Skin of body (tissue), 3 donors: Measurements from ENCODE around the gene ECM2. TPM values are rescaled to one million over a fixed set of nuclear protein-coding genes. Genes with fewer than 3 reads are reported as not detected.

Experiments
- DNase-seq: peaks from one replicate; lab custom pipeline; 2025; lab: John Stamatoyannopoulos, UW
- small RNA-seq: library from RNA; depleted of rRNA; stranded (forward); fragments of <200 nt; gene quantifications from one replicate; pipeline ENCODE3, GENCODE V24; 2014; ENCODE audit warnings: low replicate concordance
- total RNA-seq: library from RNA; depleted of rRNA; stranded (reverse); fragments of >200 nt; gene quantifications from one replicate; pipeline ENCODE4 v1.2.3, GENCODE V29; 2014

The ECM2 gene
- total RNA-seq, 1 donor from 2014 or later, result 77.1 TPM

DNA sequence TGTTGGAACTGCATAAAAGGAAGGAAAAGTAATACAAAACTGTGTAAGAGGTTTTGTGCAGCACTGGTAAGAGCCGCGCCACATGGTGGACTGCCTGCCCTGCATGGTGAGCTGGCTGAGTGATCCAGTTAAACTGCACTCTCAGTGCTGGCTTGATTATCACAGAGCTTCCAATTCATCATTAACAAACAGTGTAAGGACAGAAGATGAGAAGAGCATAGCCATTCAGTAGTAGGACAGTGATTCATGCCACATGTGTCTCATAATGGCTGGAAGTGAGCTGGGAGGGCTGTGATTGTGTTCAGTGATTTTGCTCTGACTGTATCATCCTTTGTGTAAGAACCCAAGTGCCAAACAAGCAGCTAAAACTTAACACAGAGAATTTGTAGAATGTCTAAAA lies 67.6 kb downstream of the ECM2 start:
- no peak for DNase-seq

DNA sequence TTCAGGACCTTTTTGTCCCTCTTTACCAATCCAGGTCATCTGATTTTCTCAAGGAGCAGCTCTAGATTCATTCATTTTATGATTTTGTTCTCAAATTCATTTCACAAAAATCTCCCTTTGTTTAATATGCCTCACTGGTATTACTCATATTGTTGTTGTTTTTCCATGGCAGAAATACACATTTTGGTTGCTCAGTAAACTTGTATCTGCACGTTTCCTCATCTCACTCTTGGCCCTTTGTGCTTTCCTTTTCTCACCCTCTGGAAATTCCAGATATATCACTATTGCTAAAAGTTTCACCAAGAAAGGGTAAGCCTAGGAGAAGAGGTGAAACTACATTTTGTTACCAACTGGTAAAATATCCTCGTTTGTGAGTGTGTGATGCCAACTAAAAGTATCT lies 68.3 kb downstream of the ECM2 start:
- DNase-seq, result no peak

DNA sequence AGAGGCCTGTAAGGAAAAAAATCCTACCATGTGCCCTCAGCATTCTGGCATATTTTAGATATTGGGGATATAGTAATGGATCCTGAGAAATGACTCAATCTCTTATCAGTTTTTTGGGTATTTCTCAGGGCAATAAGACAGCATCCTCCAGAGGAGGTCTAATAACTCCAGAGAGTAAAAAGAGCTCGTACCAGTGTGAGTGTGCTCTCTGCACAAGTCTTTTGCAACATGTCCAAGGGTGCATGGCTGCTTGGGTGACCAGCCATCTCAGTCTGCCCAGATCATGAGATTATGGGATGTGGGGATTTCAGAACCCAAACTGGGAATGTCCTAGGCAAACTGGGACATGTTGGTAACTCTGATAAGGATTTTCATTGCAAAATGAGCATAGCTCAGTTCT lies 68.7 kb downstream of the ECM2 start:
- no peak for DNase-seq

DNA sequence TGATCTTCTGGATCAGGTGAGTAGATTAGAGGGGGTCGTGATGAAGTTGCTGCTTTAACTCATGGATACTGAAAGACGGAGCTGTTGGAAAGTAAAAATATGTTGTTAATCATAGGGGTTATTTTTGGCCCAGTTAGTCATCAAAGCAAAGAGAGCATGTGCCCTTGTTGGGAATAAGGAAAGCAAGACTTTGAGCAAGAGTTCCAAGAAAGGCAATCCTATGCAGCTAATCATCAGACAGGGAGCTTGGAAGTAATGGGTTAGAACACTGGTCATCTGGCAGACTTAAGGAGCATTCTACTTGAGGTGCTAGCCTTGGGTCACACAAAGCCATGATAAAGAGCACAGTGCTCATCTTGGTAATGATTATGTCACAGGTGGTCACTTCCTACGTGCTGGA lies 71.8 kb downstream of the ECM2 start:
- DNase-seq, result no peak

DNA sequence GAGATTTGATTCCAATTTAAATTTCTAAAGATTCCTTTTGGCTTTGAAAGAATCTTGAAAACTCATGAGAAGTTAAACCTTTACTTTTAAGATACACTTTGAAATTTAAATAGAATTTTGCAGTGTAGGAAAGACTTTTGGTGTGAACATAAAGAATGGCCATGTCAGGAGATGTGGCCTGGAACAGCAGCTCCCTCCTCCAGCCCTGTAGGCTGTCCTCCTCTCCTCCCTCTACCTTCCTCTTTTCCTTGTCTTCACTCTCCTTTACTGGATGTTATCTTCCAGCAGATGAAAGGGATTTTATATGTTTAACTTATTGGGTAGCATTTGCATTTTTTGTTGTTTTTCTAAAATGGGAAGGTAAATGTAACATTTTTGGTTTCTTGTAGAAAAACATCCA lies 72.4 kb downstream of the ECM2 start:
- no peak for DNase-seq

DNA sequence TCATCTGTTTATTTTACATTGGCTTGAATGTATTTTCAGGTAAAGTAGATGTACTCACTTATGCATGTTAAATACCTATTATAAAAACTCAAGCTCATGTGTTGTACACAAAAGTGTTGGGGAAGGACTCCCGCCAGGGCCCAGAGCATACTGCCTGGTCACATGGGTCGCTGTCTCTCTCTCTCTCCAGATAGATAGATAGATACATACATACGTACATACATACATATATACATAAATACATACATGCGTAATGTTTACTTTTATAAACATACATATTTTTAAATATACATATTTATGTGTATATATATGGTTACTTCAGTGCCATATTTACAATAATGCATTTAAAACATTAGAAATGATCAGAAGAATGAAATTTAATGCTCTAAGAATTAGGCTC lies 78.2 kb downstream of the ECM2 start:
- no peak for DNase-seq

DNA sequence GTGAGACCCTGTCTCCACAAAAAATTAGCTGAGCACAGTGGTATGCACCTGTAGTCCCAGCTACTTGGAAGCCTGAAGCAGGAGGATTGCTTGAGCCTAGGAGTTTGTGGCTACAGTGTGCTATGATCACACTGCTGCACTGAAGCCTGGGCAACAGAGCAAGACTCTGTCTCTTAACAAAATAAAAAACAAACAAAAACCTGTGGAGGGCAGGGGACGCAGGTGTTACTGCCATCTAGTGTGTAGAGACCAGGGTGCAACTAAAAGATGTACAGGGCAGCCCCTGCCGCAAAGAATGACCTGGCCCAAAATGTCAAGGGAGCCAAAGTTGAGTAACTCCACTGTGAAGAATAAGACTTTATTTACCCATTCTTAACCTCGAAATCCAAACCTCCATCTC lies 80.6 kb downstream of the ECM2 start:
- DNase-seq, result no peak

DNA sequence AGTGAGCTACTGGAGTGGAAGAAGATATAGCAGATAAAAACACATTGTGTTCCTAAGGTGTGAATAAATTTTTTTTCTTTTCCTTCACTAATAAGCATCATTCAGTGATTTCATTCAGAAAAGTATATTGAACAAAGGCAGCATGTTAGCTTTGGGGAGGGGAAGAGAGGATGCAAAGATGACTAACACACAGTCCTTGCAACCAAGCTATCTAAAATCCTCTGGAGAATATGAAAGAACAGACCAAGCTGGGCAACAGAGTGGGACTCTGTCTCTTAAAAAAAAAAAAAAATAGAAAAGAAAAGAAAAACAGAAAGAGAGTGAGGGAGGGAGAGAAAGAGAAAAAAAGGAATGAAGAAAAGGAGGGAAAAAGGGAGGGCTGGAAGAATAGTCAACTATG lies 89.3 kb downstream of the ECM2 start:
- no peak for DNase-seq

Small RNA genes within 50 kb of the gene (small RNA-seq; reads per million reads assigned to genes)
- gene AL157827.1 (not detected), gene MIR4670 (not detected)

Other genes starting within 250 kb of the ECM2 start
- 123 TPM for gene IARS1, start 242.3 kb downstream of the ECM2 start, total RNA-seq
- gene NOL8, start 210.6 kb downstream of the ECM2 start, total RNA-seq, result 29.0 TPM
- gene CENPP, start 210.0 kb downstream of the ECM2 start, total RNA-seq, result 6.0 TPM
- gene OGN, start 131.4 kb downstream of the ECM2 start, total RNA-seq, result 281 TPM
- 16.0 TPM for gene OMD, start 111.5 kb downstream of the ECM2 start, total RNA-seq
- 197 TPM for gene ASPN, start 53.5 kb downstream of the ECM2 start, total RNA-seq
- 17.2 TPM for gene IPPK, start 134.1 kb upstream of the ECM2 start, total RNA-seq
- gene BICD2, start 228.8 kb upstream of the ECM2 start, total RNA-seq, result 55.6 TPM